BLaER1 (cell line): Measurements from ENCODE around the gene OR52A1.

Experiments
- H3K27ac ChIP-seq: shearing (Covaris generic); formaldehyde crosslinking; 2 replicates; pipeline ENCODE4 v1.8.1; 2022
- H3K27me3 ChIP-seq: shearing (Covaris generic); formaldehyde crosslinking; 2 replicates; pipeline ENCODE4 v1.8.1; 2022
- H3K36me3 ChIP-seq: shearing (Covaris generic); formaldehyde crosslinking; 2 replicates; pipeline ENCODE4 v1.8.1; 2022
- H3K4me1 ChIP-seq: shearing (Covaris generic); formaldehyde crosslinking; 2 replicates; pipeline ENCODE4 v1.8.1; 2022
- H3K4me2 ChIP-seq: shearing (Covaris generic); formaldehyde crosslinking; 2 replicates; pipeline ENCODE4 v1.8.1; 2022
- H3K4me3 ChIP-seq: shearing (Covaris generic); formaldehyde crosslinking; 2 replicates; pipeline ENCODE4 v1.8.1; 2022
- H3K9ac ChIP-seq: shearing (Covaris generic); formaldehyde crosslinking; 2 replicates; pipeline ENCODE4 v1.8.1; 2022
- H3K9me3 ChIP-seq: shearing (Covaris generic); formaldehyde crosslinking; 2 replicates; pipeline ENCODE4 v1.8.1; 2022
- H4K20me1 ChIP-seq: shearing (Covaris generic); formaldehyde crosslinking; 2 replicates; pipeline ENCODE4 v1.8.1; 2022
- Cebpa-rat ChIP-seq: shearing (Covaris generic); IDR thresholded peaks from 2 replicates; pipeline ENCODE4 v1.8.1; 2022

The OR52A1 gene

GRCh38 chr11:5137014-5137413, 17.5 kb downstream of the OR52A1 start:
- Histone ChIP-seq H3K27me3 (no peaks in the 10 kb centered on the region), H3K4me2 (no peak overlapping the region), H3K36me3 (no peaks in the 10 kb centered on the region), H3K4me3 (no peak overlapping the region), H3K9me3 (no peaks in the 10 kb centered on the region), H3K4me1 (no peaks in the 10 kb centered on the region), H3K9ac (no peak overlapping the region), H4K20me1 (no peaks in the 10 kb centered on the region), H3K27ac (no peak overlapping the region)
- no peak for TF ChIP-seq Cebpa-rat

DNA sequence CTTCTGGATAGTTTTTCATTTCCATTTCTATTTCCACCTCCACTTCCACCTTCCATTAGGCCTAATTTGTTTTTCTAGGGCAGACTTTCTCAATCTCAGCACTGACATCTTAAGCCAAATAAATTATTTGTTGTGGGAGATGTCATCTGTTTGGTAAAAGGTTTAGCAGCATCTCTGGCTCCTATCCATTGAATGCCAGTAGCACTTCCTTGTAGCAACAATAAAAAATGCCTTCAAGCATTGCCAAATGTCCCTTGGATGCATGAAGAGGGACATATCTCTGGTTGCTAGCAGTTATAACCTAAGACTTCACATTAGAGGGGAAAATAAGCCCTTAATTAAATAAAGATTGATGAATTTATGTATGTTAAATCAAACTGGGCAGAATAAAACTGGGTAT, 18.3 kb downstream of the OR52A1 start:
- H3K4me1 ChIP-seq = no peaks in the 10 kb centered on the region
- H3K4me3 ChIP-seq = no peak overlapping the region
- no peak overlapping the region for H3K27ac ChIP-seq
- H3K36me3 ChIP-seq = no peaks in the 10 kb centered on the region
- no peaks in the 10 kb centered on the region for H3K27me3 ChIP-seq
- H3K4me2 ChIP-seq = no peak overlapping the region
- no peaks in the 10 kb centered on the region for H3K9me3 ChIP-seq
- TF ChIP-seq Cebpa-rat = no peak
- no peak overlapping the region for H3K9ac ChIP-seq
- H4K20me1 ChIP-seq = no peaks in the 10 kb centered on the region

DNA sequence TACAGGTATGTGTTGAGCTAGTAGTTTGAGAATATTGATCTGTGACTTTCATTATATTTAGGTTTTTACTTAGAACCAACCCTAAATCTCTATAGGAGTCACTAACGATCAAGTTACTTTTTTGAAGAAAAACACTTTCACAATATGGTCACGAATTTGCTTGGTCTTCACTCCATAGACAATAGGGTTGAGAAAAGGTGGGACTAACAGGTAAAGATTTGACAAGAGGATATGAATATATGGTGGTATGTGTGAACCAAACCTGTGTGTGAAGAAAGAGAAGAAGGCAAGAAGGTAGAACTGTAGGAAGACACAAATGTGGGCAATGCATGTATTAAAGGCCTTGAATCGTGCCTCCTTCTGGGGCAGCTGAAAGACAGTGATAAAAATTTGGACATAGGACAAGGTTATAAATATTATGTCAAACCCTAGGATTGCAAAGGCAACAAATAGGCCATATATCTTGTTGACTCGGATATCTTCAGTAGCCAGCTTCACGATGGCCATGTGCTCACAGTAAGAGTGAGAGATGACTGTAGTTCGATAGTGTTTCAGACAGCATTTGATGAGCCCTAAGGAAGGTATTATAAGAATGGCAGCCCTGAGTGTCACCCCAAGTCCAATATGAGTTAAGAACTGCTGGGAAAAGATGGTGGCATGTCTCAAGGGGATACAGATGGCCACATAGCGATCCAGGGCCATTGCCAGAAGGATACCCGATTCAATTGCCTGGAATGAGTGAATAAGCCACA, 22.8 kb downstream of the OR52A1 start:
- Histone ChIP-seq H4K20me1 (no peaks in the 10 kb centered on the region), H3K27me3 (no peaks in the 10 kb centered on the region), H3K9ac (no peak overlapping the region), H3K36me3 (no peaks in the 10 kb centered on the region), H3K4me3 (no peak overlapping the region), H3K4me2 (no peak overlapping the region), H3K9me3 (no peaks in the 10 kb centered on the region), H3K27ac (no peak overlapping the region), H3K4me1 (no peaks in the 10 kb centered on the region)
- TF ChIP-seq Cebpa-rat = no peak

- H3K4me1 ChIP-seq = no peaks in the 10 kb centered on the region
- no peak overlapping the region for H3K27ac ChIP-seq
- H3K27me3 ChIP-seq = no peaks in the 10 kb centered on the region
- H3K4me2 ChIP-seq = no peak overlapping the region
- H4K20me1 ChIP-seq = no peaks in the 10 kb centered on the region
- no peaks in the 10 kb centered on the region for H3K36me3 ChIP-seq
- no peak for TF ChIP-seq Cebpa-rat
- H3K9ac ChIP-seq = no peak overlapping the region
- no peak overlapping the region for H3K4me3 ChIP-seq
- H3K9me3 ChIP-seq = no peaks in the 10 kb centered on the region
Observed at GRCh38 chr11:5129457-5129877, 25.1 kb downstream of the OR52A1 start.

DNA sequence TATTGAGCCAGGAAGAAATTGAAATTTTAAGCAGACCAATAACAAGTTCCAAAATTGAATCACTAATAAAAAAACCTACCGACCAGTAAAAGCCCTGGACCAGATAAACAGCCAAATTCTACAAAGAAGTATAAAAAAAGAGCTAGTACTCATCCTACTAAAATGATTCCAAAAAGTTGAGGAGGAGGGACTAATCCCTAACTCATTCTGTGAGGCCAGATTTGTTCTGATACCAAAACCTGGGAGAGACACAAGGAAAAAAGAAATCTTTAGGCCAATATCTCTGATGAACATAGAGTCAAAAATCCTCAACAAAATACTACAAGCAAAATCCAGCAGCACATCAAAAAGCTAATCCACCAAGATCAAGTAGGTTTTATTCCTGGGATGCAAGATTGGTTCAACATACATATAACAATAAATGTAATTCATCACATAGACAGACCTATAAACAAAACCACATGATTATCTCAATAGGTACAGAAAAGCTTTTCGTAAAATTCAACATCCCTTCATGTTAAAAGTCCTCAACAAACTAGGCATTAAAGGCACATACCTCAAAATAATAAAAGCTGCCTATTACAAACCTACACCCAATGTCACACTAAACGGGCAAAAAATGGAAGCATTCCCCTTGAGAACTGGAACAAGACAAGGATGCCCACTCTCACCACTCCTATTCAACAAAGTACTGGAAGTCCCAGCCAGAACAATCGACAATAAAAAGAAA, 29.5 kb downstream of the OR52A1 start:
- Histone ChIP-seq H4K20me1 (no peaks in the 10 kb centered on the region), H3K27ac (no peak overlapping the region), H3K4me3 (no peak overlapping the region), H3K36me3 (no peaks in the 10 kb centered on the region), H3K4me1 (no peaks in the 10 kb centered on the region), H3K9me3 (no peaks in the 10 kb centered on the region), H3K27me3 (no peaks in the 10 kb centered on the region), H3K4me2 (no peak overlapping the region), H3K9ac (no peak overlapping the region)
- no peak for TF ChIP-seq Cebpa-rat

GRCh38 chr11:5123802-5124521, 30.6 kb downstream of the OR52A1 start:
- Histone ChIP-seq H3K27ac (no peak overlapping the region), H3K9me3 (no peaks in the 10 kb centered on the region), H3K27me3 (no peaks in the 10 kb centered on the region), H3K4me2 (no peak overlapping the region), H4K20me1 (no peaks in the 10 kb centered on the region), H3K9ac (no peak overlapping the region), H3K36me3 (no peaks in the 10 kb centered on the region), H3K4me3 (no peak overlapping the region), H3K4me1 (no peaks in the 10 kb centered on the region)
- no peak for TF ChIP-seq Cebpa-rat

DNA sequence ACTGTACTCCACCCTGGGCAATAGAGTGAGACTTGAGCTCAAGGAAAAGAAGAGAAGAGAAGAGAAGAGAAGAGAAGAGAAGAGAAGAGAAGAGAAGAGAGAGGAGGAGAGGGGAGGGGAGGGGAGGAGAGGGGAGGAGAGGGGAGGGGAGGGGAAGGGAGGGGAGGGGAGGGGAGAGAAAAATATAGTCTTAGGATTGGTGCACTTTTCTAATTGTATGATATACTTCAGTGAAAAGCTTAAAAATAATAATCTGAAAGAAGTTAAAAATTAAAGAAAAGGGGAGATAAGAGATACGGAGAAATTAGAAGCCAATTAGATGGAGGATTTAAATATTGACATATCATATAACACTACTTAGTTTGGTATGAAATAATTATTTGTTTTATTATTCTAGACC, 35.7 kb downstream of the OR52A1 start:
- no peak overlapping the region for H3K4me2 ChIP-seq

GRCh38 chr11:5117588-5117987, 37.0 kb downstream of the OR52A1 start:
- Histone ChIP-seq H3K36me3 (no peaks in the 10 kb centered on the region), H3K4me2 (no peak overlapping the region), H3K9me3 (no peaks in the 10 kb centered on the region), H3K27me3 (no peaks in the 10 kb centered on the region), H3K9ac (no peak overlapping the region), H3K27ac (no peak overlapping the region), H3K4me1 (no peaks in the 10 kb centered on the region), H3K4me3 (no peak overlapping the region), H4K20me1 (no peaks in the 10 kb centered on the region)
- TF ChIP-seq Cebpa-rat = no peak

More for the DNA sequence above, 35.7 kb downstream of the OR52A1 start:
- Histone ChIP-seq H3K4me3 (no peak overlapping the region), H3K4me1 (no peaks in the 10 kb centered on the region), H3K36me3 (no peaks in the 10 kb centered on the region), H3K27ac (no peak overlapping the region), H3K9me3 (no peaks in the 10 kb centered on the region), H3K27me3 (no peaks in the 10 kb centered on the region), H3K9ac (no peak overlapping the region), H4K20me1 (no peaks in the 10 kb centered on the region)
- TF ChIP-seq Cebpa-rat = no peak

- Histone ChIP-seq H4K20me1 (no peaks in the 10 kb centered on the region), H3K4me2 (no peak overlapping the region), H3K9me3 (no peaks in the 10 kb centered on the region), H3K36me3 (no peaks in the 10 kb centered on the region), H3K27ac (no peak overlapping the region), H3K9ac (no peak overlapping the region), H3K27me3 (no peaks in the 10 kb centered on the region), H3K4me1 (no peaks in the 10 kb centered on the region), H3K4me3 (no peak overlapping the region)
- no peak for TF ChIP-seq Cebpa-rat
Observed at GRCh38 chr11:5115339-5115738, 39.2 kb downstream of the OR52A1 start.

GRCh38 chr11:5107285-5107684, 47.3 kb downstream of the OR52A1 start:
- no peaks in the 10 kb centered on the region for H3K27me3 ChIP-seq
- no peak overlapping the region for H3K4me2 ChIP-seq
- no peaks in the 10 kb centered on the region for H3K36me3 ChIP-seq
- no peaks in the 10 kb centered on the region for H4K20me1 ChIP-seq
- no peaks in the 10 kb centered on the region for H3K4me1 ChIP-seq
- H3K27ac ChIP-seq = no peak overlapping the region
- no peak for TF ChIP-seq Cebpa-rat
- H3K9ac ChIP-seq = no peak overlapping the region
- no peaks in the 10 kb centered on the region for H3K9me3 ChIP-seq
- no peak overlapping the region for H3K4me3 ChIP-seq
